NB4 (cell line): ENCODE data around the gene MAP2K7.

Source experiments
- DNase-seq: peaks from one replicate; pipeline ENCODE4 v3.0.0; 2010; ENCODE audit warnings: low read depth
- H3K4me3 ChIP-seq: one replicate; pipeline ENCODE4 v1.5.1; 2011; ENCODE audit warnings: mild to moderate bottlenecking, low read depth, low read length, moderate library complexity
- CTCF ChIP-seq: IDR thresholded peaks from one replicate; pipeline ENCODE4 v1.5.1; 2012; ENCODE audit warnings: low read depth, low read length
- MAX ChIP-seq: IDR thresholded peaks from 2 replicates; pipeline ENCODE4 v1.6.1; 2011; ENCODE audit warnings: low read depth, low read length
- MYC ChIP-seq: IDR thresholded peaks from 2 replicates; pipeline ENCODE4 v1.6.1; 2011; ENCODE audit warnings: low read depth, low read length
- POLR2A ChIP-seq: IDR thresholded peaks from 2 replicates; pipeline ENCODE4 v1.6.1; 2011; ENCODE audit warnings: mild to moderate bottlenecking; ENCODE audit not compliant: insufficient read length; ENCODE audit errors: extremely low read depth

MAP2K7 gene

GRCh38 chr19:7903244-7904073 is at the start of gene MAP2K7:
MAP2K7 (plus strand) TSS chr19:7903877; CDS start chr19:7903945, 68 bp downstream.
- H3K4me3 ChIP-seq: peak within 1 kb of the TSS; percentile 89
- TF ChIP-seq CTCF (peak; percentile 69), POLR2A (peak; percentile 98), MAX (peak; percentile 99), MYC (peak; percentile 98)
- peak; percentile 99 for DNase-seq

GRCh38 chr19:7855426-7856108 is 48.1 kb upstream of the MAP2K7 start:
- no peak overlapping the region for H3K4me3 ChIP-seq
- no peak for DNase-seq
- TF ChIP-seq MAX (no peak), POLR2A (no peak), CTCF (no peak), MYC (no peak)

GRCh38 chr19:7856109-7856591 is 47.5 kb upstream of the MAP2K7 start:
- no peak overlapping the region for H3K4me3 ChIP-seq
- TF ChIP-seq MAX (no peak), POLR2A (no peak), CTCF (no peak), MYC (no peak)
- DNase-seq: no peak

GRCh38 chr19:7856679-7857663 is 46.7 kb upstream of the MAP2K7 start:
- no peak for DNase-seq
- TF ChIP-seq MAX (no peak), MYC (no peak), POLR2A (no peak), CTCF (no peak)
- H3K4me3 ChIP-seq: no peak overlapping the region

GRCh38 chr19:7857727-7858108 is 46.0 kb upstream of the MAP2K7 start:
- TF ChIP-seq MAX (no peak), MYC (no peak), POLR2A (no peak), CTCF (no peak)
- no peak overlapping the region for H3K4me3 ChIP-seq
- no peak for DNase-seq
